G401.6 (cell line): Measurements from ENCODE around the gene SLC37A1.

Experiments used
- FAIRE-seq: peaks from 2 replicates; lab custom pipeline; 2012; peaks lifted over from hg19 to GRCh38; lab: Jason Lieb, UNC

Gene SLC37A1

DNA sequence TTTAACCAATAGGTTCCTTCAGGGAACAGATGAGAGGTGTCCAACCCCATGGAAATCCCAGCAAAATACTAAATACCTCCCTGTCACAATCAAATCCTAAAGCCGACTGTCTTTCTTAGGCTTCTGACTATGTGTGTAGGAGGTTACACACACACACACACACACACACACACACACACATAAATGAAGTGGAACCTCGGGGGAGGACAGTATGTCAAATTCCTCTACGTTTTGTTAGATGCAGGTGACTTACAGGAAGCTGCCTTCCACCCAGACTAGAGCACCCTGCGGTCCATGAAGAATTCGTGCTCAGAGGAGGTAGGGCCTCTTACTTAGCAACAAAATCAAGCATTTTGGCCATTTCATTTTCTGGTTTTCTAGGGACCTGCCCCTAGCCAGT, 34.1 kb upstream of the SLC37A1 start:
- FAIRE-seq, result no peak

DNA sequence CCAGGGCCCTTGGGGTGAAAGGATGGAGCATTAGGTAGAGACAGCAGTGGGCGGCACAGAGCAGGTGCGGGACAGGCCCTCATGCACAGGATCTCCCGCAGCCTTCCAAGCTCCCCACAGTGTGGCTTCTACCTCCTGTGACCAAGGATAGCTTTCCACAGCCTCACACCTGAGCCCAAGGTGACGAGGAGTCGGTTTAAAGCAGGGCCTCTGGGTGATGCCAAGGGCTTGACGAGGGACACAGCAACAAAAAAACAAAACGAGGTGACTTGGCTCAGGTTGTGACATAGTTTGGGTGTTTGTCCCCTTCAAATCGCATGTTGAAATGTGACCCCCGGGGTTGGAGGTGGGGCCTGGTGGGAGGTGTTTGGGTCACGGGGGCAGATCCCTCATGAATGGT, 32.9 kb upstream of the SLC37A1 start:
- FAIRE-seq, result no peak

DNA sequence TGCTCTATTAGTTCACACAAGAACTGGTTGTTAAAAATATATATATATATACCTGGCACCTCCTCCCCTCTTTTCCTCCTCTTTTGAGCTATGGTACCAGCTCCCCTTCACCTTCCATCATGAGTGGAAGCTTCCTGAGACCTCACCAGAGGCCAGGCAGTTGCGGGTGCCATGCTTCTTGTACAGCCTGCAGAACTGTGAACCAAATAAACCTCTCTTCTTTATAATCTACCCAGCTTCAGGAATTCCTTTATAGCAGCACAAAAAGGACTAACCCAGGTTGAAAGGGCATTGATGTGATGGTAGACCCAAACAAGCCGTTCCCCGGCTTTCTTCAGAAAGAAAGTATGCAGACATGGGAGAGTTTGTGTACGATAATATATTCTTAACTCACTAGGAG, 32.5 kb upstream of the SLC37A1 start:
- FAIRE-seq, result no peak

- no peak for FAIRE-seq
Observed at GRCh38 chr21:42484966-42485365, 28.7 kb upstream of the SLC37A1 start.

GRCh38 chr21:42486072-42486471, 27.6 kb upstream of the SLC37A1 start:
- no peak for FAIRE-seq

GRCh38 chr21:42486531-42486930, 27.1 kb upstream of the SLC37A1 start:
- no peak for FAIRE-seq

DNA sequence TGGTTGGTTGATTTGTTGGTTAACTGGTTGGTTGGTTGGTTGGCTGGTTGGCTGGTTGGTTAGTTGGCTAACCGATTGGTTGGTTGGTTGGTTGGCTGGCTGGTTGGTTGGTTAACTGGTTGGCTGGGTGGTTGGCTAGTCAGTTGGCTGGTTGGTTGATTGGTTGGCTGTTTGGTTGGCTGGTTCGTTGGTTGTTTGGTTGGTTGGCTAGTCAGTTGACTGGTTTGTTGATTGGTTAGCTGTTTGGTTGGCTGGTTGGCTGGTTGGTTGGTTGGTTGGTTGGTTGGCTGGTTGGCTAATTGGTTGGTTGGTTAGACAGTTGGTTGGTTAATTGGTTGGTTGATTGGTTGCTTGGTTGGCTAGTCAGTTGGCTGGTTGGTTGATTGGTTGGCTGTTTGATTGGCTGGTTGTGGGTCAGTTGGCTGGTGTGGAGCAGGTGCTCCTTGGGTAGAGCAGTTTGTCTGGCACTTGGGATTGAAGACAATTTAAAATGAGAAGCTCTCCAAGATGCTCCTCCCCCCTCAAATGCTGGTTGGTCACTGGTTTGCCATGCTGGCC, 24.6 kb upstream of the SLC37A1 start:
- FAIRE-seq, result no peak

GRCh38 chr21:42489991-42490390, 23.7 kb upstream of the SLC37A1 start:
- FAIRE-seq, result no peak

DNA sequence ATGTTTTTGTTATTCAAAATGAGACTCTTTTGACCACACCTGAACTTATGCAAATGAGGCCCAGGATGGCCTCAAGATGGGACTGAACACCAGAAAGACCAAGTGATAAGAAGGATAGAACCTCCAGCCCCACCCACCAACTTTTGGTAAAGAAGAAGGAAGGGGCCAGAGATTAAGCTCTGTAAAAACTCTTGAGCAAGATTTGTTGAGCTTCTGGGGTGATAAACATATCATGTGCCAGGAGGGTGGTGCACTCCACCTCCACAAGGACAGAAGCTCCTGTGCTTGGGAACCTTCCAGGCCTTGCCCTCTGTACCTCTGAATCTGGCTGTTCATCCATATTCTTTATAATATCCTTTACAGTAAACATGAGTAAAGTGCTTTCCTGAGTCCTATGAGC, 22.9 kb upstream of the SLC37A1 start:
- no peak for FAIRE-seq

GRCh38 chr21:42491328-42491727, 22.3 kb upstream of the SLC37A1 start:
- FAIRE-seq, result no peak

GRCh38 chr21:42492201-42492600, 21.5 kb upstream of the SLC37A1 start:
- no peak for FAIRE-seq

DNA sequence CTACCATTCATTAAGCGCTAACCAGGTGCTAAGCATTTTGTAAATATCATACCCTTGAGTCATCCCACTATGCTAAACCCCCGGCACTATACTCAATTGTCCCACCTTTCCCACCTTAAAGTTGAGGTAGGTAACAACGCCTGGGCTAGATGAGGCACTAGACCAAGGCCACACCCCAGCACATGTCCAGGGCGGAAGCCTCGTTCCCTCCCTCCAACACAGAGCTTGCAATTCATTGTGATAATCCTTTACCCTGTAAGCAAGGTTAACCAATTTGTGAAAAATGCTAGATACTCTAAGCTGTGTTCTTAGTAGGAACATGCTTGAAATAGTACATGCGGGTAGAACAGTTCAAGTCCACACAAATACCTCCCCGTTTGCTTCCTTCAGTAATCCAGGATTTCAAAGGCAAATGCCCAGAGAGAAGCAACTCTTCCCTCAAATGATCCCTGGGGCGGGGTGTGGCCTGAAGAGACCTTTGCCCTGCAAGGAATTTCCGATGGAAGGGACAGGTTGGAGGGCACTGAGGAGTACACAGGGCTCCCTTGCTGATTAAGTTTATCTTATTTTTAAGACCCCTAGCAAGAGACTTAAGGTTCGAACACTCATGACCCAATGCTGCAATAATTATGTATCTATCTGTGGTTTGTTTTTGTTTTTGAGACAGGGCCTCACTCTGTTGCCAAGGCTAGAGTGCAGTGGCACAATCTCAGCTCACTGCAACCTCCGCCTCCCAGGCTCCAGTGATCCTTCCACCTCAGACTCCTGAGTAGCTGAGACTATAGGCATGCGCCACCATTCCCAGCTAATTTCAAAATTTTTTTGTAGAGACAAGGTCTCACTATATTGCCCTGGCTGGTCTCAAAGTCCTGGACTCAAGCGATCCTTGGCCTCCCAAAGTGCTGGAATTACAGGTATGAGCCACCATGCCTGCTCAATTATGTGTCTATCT, 20.3 kb upstream of the SLC37A1 start:
- no peak for FAIRE-seq

DNA sequence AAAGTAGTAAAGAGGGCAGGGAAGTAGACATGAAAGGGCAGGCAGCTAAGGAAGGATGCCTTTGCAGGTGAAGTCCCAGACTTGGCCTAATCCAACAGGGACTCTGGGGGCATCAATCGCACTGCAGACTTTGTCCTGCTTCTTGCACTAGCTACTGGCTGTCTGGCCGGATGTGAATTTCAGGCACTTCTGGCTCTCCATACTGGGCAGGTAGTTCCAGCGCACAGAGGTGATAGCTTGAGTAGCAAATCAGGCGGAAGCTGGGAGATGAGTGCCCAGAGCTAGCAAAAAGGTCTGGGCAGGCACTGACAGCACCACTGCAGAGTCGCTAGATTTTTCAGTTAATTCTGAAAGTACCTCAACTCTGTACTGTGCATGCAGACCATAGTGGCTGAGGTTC, 18.6 kb upstream of the SLC37A1 start:
- no peak for FAIRE-seq

- no peak for FAIRE-seq
Observed at GRCh38 chr21:42495765-42496119, 17.9 kb upstream of the SLC37A1 start.

- FAIRE-seq, result peak; percentile 97
Observed at GRCh38 chr21:42496120-42496838, 17.4 kb upstream of the SLC37A1 start, which contains the start of gene RSPH1. Gene RSPH1, minus strand, starts transcription at chr21:42496224. Its CDS starts 38 bp downstream, at chr21:42496186.

GRCh38 chr21:42496839-42497202, 16.8 kb upstream of the SLC37A1 start:
- FAIRE-seq, result no peak

DNA sequence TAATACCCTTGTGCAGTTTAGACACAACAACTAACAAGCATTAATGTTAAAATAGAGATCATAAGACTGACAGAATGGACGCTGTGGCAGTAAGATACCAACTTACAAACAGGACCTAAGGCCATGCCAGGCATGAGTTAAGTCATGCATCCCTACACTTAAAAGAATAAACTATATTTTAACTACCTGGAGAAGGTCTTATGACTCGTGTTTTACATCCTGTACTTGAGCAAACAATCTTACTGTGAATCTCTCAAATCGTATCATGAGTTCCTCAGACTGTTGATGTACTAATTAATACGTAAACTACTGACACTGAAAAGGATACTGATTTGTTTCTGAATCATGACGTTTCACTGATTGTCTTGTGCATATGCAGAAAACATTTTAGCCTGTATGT, 15.6 kb upstream of the SLC37A1 start:
- no peak for FAIRE-seq

GRCh38 chr21:42499444-42500112, 14.1 kb upstream of the SLC37A1 start:
- FAIRE-seq, result no peak

GRCh38 chr21:42500225-42500624, 13.4 kb upstream of the SLC37A1 start:
- no peak for FAIRE-seq

DNA sequence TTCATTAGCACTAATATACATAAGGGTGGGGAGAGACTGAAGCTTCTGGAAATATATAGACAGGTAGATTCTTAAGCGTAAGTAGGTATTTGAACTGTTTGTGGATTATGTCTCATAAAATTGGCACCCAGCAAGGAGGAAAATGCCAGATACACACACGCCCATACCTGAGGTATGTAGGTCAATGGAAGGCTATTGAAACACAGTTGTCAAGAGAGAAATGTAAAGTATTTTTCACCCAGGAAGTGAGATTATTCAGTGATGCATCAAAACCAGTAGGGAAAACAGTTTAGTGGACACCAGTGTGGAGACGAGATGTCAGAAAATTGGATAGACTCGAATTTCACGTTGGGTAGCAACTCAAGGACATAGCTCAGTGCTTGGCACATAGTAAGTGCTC, 12.9 kb upstream of the SLC37A1 start:
- no peak for FAIRE-seq

DNA sequence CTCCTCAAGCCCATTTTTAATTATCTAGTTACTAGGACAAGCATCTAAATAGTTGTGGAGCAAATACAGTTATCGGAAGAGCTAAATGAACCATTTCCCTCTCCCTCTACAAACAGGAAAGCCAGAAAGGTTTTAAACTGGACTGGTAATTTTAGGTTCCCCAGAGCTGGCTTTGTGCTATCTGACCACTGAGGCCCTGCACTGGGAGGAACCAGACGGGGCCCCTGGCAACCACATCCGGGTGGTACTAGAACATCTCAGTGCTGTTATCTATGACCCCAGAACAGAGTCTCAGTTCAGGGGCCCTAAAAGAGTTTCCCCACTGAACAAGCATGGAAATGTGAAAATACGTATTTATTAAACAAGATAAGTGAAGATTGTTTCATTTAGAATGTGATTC, 9.9 kb upstream of the SLC37A1 start:
- no peak for FAIRE-seq

GRCh38 chr21:42505090-42505726, 8.4 kb upstream of the SLC37A1 start:
- no peak for FAIRE-seq
